IPS DF 4.7 (cell line): ENCODE measurements around the gene TMEM11.
"Not testable (repeated sequence)": the region's sequence is repeated elsewhere in the genome, so short reads cannot be mapped to it uniquely, and the experiment has no call there.

ENCODE experiments used
- DNase-seq: peaks from one replicate; pipeline ENCODE4 v3.0.0-alpha.2; 2013; ENCODE audit warnings: low spot score; ENCODE audit errors: extremely low read depth

The TMEM11 gene

GRCh38 chr17:21212826-21213637, 929 bp downstream of the TMEM11 start:
- DNase-seq, result no peak

GRCh38 chr17:21211825-21212479, 2.0 kb downstream of the TMEM11 start:
- no peak for DNase-seq

GRCh38 chr17:21210411-21211076, 3.4 kb downstream of the TMEM11 start:
- no peak for DNase-seq

- no peak for DNase-seq
These were observed 4.3 kb downstream of the TMEM11 start for GRCh38 chr17:21209511-21210175.

- DNase-seq, result no peak
These were observed 5.6 kb downstream of the TMEM11 start for GRCh38 chr17:21208352-21208751.

GRCh38 chr17:21204935-21205334, 9.0 kb downstream of the TMEM11 start:
- DNase-seq, result no peak

GRCh38 chr17:21202512-21202911, 11.4 kb downstream of the TMEM11 start:
- DNase-seq, result no peak

- DNase-seq, result no peak
These were observed 12.1 kb downstream of the TMEM11 start for GRCh38 chr17:21201874-21202273.

GRCh38 chr17:21201298-21201595, 12.7 kb downstream of the TMEM11 start:
- no peak for DNase-seq

GRCh38 chr17:21200590-21201297, 13.2 kb downstream of the TMEM11 start:
- DNase-seq, result no peak

- no peak for DNase-seq
These were observed 14.1 kb downstream of the TMEM11 start for GRCh38 chr17:21199856-21200255.

GRCh38 chr17:21199311-21199710, 14.7 kb downstream of the TMEM11 start:
- no peak for DNase-seq

- no peak for DNase-seq
These were observed 15.6 kb downstream of the TMEM11 start for GRCh38 chr17:21198411-21198810.

- no peak for DNase-seq
These were observed 17.8 kb downstream of the TMEM11 start for GRCh38 chr17:21196126-21196525.

GRCh38 chr17:21194703-21195102, 19.3 kb downstream of the TMEM11 start:
- DNase-seq, result no peak

GRCh38 chr17:21194226-21194625, 19.7 kb downstream of the TMEM11 start:
- no peak for DNase-seq

- no peak for DNase-seq
These were observed 20.9 kb downstream of the TMEM11 start for GRCh38 chr17:21193031-21193430.

- DNase-seq, result not testable (repeated sequence)
These were observed 21.5 kb downstream of the TMEM11 start for GRCh38 chr17:21192414-21192813.

- DNase-seq, result no peak
These were observed 22.3 kb downstream of the TMEM11 start for GRCh38 chr17:21191698-21192097.

- no peak for DNase-seq
These were observed 23.9 kb downstream of the TMEM11 start for GRCh38 chr17:21190078-21190477.

- no peak for DNase-seq
These were observed 24.6 kb downstream of the TMEM11 start for GRCh38 chr17:21189361-21189760.
